HG03045 (cell line): ENCODE results near the gene ZNF821.
A peak's percentile ranks its signal among the peaks of the same experiment; 100 is the strongest.
"Not testable (repeated sequence)": the region's sequence is repeated elsewhere in the genome, so short reads cannot be mapped to it uniquely, and the experiment has no call there.

Experiments used
- ATAC-seq: cut with Tn5 transposase; IDR thresholded peaks from one replicate; pipeline ENCODE4 v1.9.1; 2021; ENCODE audit warnings: mild to moderate bottlenecking, moderate library complexity; ENCODE audit not compliant: unreplicated experiment

The ZNF821 gene

GRCh38 chr16:71865173-71865863 lies 18.7 kb downstream of the ZNF821 start:
- no peak for ATAC-seq

- no peak for ATAC-seq
Observed at GRCh38 chr16:71863995-71864394, 20.0 kb downstream of the ZNF821 start.

- ATAC-seq: no peak
Observed at GRCh38 chr16:71859762-71860521, 24.0 kb downstream of the ZNF821 start.

GRCh38 chr16:71855937-71856662 lies 27.9 kb downstream of the ZNF821 start:
- no peak for ATAC-seq

- no peak for ATAC-seq
Observed at GRCh38 chr16:71854369-71854948, 29.5 kb downstream of the ZNF821 start.

DNA sequence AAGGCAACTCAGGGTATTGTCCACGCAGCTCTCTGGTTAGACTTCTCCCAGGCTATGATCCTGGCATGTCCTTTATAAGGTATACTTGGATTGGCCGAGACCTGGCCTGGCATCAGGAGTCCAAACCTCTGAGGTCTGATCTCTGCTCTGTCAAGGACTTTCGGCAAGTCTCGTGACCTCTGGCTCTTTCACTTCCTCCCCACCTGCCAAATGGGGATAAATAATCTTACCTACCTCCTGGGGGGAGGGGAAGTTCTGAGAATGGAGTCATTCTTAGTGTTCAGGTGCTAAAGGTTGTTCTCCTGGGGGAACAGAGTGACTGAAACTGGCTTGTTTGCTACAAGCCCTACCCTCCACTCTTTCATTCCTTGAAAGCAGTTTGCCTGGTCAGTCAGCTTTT lies 30.6 kb downstream of the ZNF821 start:
- peak; percentile 51 for ATAC-seq

GRCh38 chr16:71852561-71852960 lies 31.4 kb downstream of the ZNF821 start:
- no peak for ATAC-seq

DNA sequence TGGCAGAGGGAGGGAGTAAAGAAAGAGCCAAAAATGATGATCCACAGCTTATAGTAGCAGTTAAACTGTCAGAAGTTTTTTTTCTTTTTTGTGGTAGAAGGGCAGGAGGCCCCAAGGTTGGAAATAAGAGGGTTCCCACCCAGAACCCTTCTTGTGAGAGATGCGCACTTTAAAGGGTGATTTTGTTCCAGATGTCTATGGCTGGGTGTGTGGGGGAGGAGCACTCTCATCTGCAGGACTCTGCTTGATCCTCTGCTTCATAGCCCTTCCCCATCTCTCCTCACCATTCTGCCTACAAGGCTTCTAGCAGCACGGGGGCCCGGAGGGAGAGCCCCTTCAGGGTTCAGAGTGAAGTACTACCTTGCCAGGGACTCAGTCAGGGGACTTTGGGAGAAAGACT lies 31.8 kb downstream of the ZNF821 start:
- no peak for ATAC-seq

- ATAC-seq: no peak
Observed at GRCh38 chr16:71851746-71852145, 32.2 kb downstream of the ZNF821 start.

DNA sequence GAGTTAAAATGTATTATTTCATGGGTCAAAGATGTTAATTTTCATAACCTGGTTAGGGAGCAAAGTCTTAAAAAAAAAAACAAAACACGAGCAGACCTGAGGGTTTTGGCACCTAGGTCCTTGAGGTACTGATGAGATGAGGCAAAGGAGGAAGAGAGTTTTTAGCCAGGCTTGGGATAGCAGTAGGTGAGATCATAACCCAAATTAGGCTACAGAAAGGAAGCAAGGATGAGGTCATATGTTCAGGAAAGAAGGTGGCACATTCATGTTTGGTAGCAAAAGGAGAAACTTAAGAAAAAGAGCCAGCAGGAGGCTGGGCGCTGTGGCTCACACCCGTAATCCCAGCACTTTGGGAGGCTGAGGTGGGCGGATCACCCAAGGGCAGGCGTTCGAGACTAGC lies 35.4 kb downstream of the ZNF821 start:
- no peak for ATAC-seq

- no peak for ATAC-seq
Observed at GRCh38 chr16:71847096-71847495, 36.9 kb downstream of the ZNF821 start.

DNA sequence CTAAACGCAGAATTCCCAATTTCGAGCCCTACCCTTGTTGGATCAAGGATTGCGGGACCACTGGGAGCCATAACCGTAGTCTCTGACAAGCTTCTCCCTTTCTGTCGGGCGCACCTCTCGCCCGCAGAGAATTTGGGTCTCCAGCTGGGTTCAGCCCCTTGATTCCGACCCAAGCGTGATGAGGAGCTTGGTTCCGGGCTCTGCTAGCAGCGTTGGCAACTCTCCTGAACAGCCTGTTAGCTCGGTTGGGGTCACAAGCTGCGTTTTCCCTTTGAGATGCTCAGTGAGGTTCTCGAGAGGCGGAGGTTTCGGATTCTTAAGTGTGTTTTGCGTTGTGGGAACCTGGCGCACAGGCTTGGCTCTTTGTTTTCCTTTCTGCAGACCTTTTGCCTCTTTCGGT lies 37.6 kb downstream of the ZNF821 start:
- ATAC-seq: peak; percentile 16

DNA sequence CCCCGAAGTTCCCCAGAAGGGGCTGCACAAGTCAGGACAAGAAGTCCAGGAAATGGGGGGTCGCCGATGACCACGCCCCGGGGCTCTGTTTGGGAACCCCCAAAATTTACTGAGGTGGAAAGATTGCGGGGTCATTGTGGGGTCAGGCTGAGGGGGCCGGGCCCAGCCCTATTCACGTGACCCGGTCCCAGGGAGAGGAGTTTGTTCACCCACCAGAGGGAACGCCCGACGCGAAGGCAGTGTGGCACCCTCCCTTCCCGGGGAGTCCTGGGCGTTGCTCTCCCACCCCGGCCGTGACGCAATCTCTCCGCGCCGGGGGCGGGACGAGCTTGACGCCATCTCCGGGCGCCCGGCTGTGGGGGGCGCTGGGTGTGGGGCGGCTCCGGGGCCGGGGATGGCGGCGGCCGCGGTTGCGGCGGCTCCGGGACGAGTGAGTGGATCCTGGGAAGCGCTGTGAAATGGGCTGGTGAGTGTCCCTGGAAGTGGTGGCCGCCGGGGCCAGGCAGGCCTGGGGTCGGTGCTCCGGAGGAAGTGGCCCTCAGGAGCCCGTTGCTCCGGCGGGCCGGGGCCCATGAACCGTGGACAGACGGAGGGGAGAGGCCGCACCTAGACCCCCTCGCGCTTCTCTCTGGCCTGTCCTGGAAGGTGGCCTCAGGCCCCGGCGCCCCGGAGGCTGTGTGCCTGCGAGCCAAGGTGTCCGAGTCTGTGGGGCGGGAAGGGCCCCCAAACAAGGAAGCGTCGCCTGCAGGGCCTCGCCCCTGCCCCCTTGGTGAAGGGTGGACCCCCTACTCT lies 38.1 kb downstream of the ZNF821 start, which contains the start of gene ATXN1L:
ATXN1L (plus strand) TSS at position 338 of the 792 bp plus-strand sequence. CDS start 3,765 bp downstream, outside the sequence.
- peak; percentile 74 for ATAC-seq

DNA sequence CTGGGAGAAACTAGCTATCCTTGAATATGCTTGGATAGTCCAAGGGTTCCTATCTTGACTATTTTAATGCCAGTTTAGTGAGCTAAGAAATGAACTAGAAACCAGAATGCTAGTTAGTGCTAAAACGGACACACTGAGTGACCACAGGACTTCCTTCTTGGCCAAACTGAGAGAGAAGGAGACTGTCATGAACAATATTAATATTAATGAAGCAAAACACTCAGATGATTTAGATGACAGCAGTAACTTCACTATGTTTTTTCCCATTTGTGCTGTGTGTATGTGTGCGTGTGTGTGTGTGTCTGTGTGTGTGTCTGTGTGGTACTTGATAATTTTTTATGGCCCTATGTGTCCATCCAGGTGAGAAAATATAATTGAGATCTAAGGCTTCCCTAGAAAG lies 40.4 kb downstream of the ZNF821 start:
- no peak for ATAC-seq

DNA sequence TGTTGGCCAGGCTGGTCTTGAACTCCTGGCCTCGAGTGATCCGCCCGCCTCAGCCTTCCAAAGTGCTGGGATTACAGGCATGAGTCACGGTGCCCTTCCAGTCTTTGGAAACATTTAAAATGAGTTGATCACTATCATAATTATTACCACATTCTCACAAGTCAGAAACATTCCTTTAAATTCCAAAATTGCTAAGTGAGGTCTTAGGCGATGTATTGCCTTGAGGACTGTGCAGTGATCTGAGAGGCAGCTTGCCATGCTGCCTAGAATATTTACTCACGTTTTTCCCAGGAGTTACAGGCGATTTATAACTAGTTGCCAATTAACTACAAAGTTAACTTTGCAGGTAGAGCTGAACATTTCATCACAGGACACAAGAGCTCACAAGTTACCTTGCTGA lies 43.9 kb downstream of the ZNF821 start:
- ATAC-seq: no peak

DNA sequence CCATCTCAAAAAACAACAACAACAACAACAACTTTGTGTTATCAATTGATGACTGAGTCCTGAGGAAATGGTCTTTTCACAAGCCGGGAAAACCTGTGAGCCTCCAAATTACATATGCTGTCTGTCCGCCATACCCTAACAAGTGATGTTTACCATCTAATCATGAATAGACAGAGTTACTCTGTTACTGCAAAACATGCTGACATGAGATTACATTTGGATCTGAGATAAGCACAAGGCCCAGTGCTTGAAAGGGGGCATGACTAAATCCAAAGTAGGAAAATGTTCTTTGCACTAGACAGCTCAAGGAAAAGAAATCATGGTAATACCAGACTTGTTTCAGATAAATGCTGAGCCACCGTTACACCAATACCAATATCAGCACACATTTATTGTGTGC lies 46.8 kb downstream of the ZNF821 start:
- no peak for ATAC-seq

- no peak for ATAC-seq
Observed at GRCh38 chr16:71834291-71834690, 49.7 kb downstream of the ZNF821 start.

GRCh38 chr16:71832112-71832511 lies 51.9 kb downstream of the ZNF821 start:
- ATAC-seq: not testable (repeated sequence)

GRCh38 chr16:71831698-71832097 lies 52.3 kb downstream of the ZNF821 start:
- ATAC-seq: not testable (repeated sequence)

DNA sequence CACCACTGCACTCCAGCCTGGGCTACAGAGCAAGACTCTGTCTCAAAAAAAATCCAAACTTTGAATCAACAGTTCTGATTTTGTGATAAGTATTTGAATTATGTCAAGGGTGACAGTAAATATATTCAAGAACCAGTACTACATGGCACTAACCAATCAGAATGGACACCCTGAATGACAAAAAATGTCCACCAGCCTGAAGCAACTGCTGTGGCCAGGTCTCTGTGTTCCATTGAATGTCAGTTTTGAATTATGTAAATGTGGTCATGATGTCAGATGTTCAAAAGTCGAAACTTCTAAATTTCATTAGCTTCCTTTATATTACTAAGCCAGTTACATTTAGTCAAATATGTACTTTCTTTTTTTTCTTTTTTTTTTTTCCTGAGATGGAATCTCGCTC lies 53.6 kb downstream of the ZNF821 start:
- ATAC-seq: no peak
